Esophagus muscularis mucosa (tissue), 4 donors: ENCODE data around the gene PM20D2. TPM values are rescaled to one million over a fixed set of nuclear protein-coding genes. Genes with fewer than 3 reads are reported as not detected.
"Not testable (repeated sequence)": the region's sequence is repeated elsewhere in the genome, so short reads cannot be mapped to it uniquely, and the experiment has no call there.

ENCODE experiments used
- DNase-seq: peaks from one replicate; pipeline ENCODE4 v3.0.0-alpha.2; 2017; ENCODE audit errors: extremely low spot score
- H3K27ac ChIP-seq, 4 donors: fragments of 200-600 bp; sonication (generic); replicated peaks in 1 of 4; 1 replicate in 3 of 4; 2 replicates in 1 of 4; pipeline ENCODE4 v1.5.1; 2016 to 2019; ENCODE audit warnings: mild to moderate bottlenecking in 1 of 4
- H3K27me3 ChIP-seq, 4 donors: fragments of 200-600 bp; sonication (generic); one replicate each; pipeline versions ENCODE4 v1.5.1 to v1.6.0; 2016 to 2019
- H3K36me3 ChIP-seq, 4 donors: fragments of 200-600 bp; sonication (generic); one replicate each; pipeline ENCODE4 v1.5.1; 2016 to 2019
- H3K4me1 ChIP-seq, 4 donors: fragments of 200-600 bp; sonication (generic); one replicate each; pipeline ENCODE4 v1.5.1; 2016 to 2019
- H3K4me3 ChIP-seq, 4 donors: fragments of 200-600 bp; sonication (generic); 1 replicate in 2 of 4; 2 replicates in 2 of 4; pipeline ENCODE4 v1.5.1; 2016 to 2019; ENCODE audit warnings: mild to moderate bottlenecking in 4 of 4, moderate library complexity in 1 of 4
- H3K9me3 ChIP-seq, 4 donors: fragments of 200-600 bp; sonication (generic); 1 replicate in 3 of 4; 2 replicates in 1 of 4; pipeline ENCODE4 v1.5.1; 2016 to 2019
- EP300 ChIP-seq: sonication (generic); formaldehyde crosslinking; IDR thresholded peaks from one replicate; pipeline ENCODE4 v1.6.1; 2017; ENCODE audit warnings: antibody characterized with exemption
- POLR2A ChIP-seq: fragments of 450-650 bp; IDR thresholded peaks from one replicate; pipeline ENCODE4 v1.6.1; 2017; ENCODE audit warnings: antibody characterized with exemption, moderate library complexity, mild to moderate bottlenecking, low read depth
- POLR2AphosphoS5 ChIP-seq, 2 donors: sonication (generic); formaldehyde crosslinking; IDR thresholded peaks; one replicate each; pipeline ENCODE4 v1.6.1; 2017; ENCODE audit warnings: antibody characterized with exemption in 2 of 2
- WGBS: methylation state at CpG from one replicate; pipeline ENCODE4 v1.1.5; 2018; 5-methylcytosine and 5-hydroxymethylcytosine counted together
- intact Hi-C: fragments of 100-400 bp; cut with DNase I; formaldehyde crosslinking; loops from one replicate; pipeline ENCODE4 v1.15.1; 2023
- total RNA-seq, 4 donors: library from RNA; depleted of rRNA; stranded (reverse); fragments of >200 nt; gene quantifications; one replicate each; pipeline versions ENCODE4 v1.1.0 to v1.2.1, GENCODE V29; 2016
- TF ChIP-seq, protein P1 (sequence below), 3 experiments: fragments of 200-600 bp in 2 of 3; fragments of 450-650 bp in 1 of 3; sonication (generic) in 2 of 3; IDR thresholded peaks; one replicate each; pipeline ENCODE4 v1.5.1; 2017 to 2019; ENCODE audit warnings: antibody characterized with exemption in 3 of 3, mild to moderate bottlenecking in 2 of 3, moderate library complexity in 1 of 3

PM20D2 gene
- total RNA-seq, 4 donors from 2014 or later, result 14.5 to 27.6 (median 23.7) TPM

DNA sequence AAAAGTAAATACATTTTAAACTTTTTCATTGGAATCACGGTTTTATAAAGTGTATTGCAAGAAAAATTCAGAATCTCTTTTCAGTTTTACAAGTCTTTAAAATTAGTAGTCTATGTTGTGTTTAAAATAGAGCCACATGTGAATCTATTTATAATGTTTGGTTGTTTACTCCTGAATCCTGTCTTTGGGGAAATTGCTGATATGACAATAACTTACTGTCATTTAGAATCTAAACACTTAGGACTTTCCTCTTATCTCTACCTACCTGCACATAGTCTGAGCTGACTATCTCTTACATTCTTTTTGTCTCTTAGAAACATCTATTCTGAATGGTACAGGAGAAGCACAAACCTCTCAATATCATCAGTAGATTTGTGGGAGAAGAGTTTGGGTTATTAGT is 23.9 kb upstream of the PM20D2 start:
- WGBS, result 85% methylated on average over 1 of the region's 1 CpG
- DNase-seq, result no peak
- Histone ChIP-seq H3K36me3 (no peaks in the 10 kb centered on the region), H3K4me3 (no peak overlapping the region), H3K4me1 (peaks cover 0 to 15% (median 10%) of the 10 kb centered on the region in 4 donors), H3K27ac (no peak overlapping the region), H3K27me3 (no peaks in the 10 kb centered on the region), H3K9me3 (no peaks in the 10 kb centered on the region)
- TF ChIP-seq POLR2AphosphoS5 (IDR thresholded peaks at IDR 0.05), result no peak
- TF ChIP-seq EP300, result no peak
- no peak for TF ChIP-seq POLR2A
- TF ChIP-seq, protein P1, sequence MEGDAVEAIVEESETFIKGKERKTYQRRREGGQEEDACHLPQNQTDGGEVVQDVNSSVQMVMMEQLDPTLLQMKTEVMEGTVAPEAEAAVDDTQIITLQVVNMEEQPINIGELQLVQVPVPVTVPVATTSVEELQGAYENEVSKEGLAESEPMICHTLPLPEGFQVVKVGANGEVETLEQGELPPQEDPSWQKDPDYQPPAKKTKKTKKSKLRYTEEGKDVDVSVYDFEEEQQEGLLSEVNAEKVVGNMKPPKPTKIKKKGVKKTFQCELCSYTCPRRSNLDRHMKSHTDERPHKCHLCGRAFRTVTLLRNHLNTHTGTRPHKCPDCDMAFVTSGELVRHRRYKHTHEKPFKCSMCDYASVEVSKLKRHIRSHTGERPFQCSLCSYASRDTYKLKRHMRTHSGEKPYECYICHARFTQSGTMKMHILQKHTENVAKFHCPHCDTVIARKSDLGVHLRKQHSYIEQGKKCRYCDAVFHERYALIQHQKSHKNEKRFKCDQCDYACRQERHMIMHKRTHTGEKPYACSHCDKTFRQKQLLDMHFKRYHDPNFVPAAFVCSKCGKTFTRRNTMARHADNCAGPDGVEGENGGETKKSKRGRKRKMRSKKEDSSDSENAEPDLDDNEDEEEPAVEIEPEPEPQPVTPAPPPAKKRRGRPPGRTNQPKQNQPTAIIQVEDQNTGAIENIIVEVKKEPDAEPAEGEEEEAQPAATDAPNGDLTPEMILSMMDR (IDR thresholded peaks at IDR 0.05), result no peak
- intact Hi-C loops, result loop anchor here (1.0 to 2.0 kb wide), 2 partner anchors 120 to 139 kb away; no protein-coding TSS in a partner anchor

DNA sequence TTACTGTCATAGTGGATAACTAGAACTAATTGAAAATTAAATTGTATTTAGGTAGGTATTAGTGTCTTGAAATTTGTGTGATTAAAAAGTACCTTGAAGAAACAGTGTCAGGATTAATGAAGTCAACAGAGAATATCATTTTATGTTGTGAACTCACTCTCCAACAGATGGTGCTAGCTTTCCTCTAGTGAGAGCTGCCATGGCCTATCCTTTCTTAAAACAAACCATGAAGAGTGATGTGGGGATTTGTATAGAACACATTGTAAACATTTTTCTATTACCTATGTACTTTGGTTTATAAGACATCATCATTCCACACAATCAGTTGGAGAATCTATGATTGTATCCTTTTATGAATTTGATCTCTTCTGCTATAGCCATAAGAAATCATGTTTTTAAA is 23.2 kb upstream of the PM20D2 start:
- no peak for TF ChIP-seq POLR2AphosphoS5 (IDR thresholded peaks at IDR 0.05)
- TF ChIP-seq EP300, result no peak
- TF ChIP-seq, protein P1 (IDR thresholded peaks at IDR 0.05), result peak; percentile 53 to 59 (median 55)
- no peak for TF ChIP-seq POLR2A
- H3K4me1 ChIP-seq, result peaks cover 0 to 11% (median 7%) of the 10 kb centered on the region in 4 donors
- no peak for DNase-seq
- H3K4me3 ChIP-seq, result no peak overlapping the region
- no peaks in the 10 kb centered on the region for H3K36me3 ChIP-seq
- H3K9me3 ChIP-seq, result no peaks in the 10 kb centered on the region
- H3K27ac ChIP-seq, result no peak overlapping the region
- intact Hi-C loops, result loop anchor here (1.0 to 2.0 kb wide), 2 partner anchors 120 to 140 kb away; no protein-coding TSS in a partner anchor
- H3K27me3 ChIP-seq, result no peaks in the 10 kb centered on the region

DNA sequence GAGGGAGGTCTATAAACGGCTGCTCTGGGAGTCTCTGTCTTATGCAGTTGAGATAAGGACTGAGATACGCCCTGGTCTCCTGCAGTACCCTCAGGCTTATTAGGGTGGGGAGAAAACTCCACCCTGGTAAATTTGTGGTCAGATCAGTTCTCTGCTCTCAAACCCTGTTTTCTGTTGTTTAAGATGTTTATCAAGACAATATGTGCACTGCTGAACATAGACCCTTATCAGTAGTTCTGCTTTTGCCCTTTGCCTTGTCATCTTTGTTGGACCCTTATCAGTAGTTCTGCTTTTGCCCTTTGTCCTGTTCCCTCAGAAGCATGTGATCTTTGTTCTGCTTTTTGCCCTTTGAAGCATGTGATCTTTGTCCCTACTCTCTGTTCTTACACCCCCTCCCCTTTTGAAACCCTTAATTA is 17.6 kb upstream of the PM20D2 start:
- H3K36me3 ChIP-seq, H3K4me1 ChIP-seq, H3K4me3 ChIP-seq, intact Hi-C loops, H3K27me3 ChIP-seq, H3K9me3 ChIP-seq, H3K27ac ChIP-seq, DNase-seq: not testable (repeated sequence)
- 78% methylated on average over 2 of the region's 2 CpGs for WGBS

DNA sequence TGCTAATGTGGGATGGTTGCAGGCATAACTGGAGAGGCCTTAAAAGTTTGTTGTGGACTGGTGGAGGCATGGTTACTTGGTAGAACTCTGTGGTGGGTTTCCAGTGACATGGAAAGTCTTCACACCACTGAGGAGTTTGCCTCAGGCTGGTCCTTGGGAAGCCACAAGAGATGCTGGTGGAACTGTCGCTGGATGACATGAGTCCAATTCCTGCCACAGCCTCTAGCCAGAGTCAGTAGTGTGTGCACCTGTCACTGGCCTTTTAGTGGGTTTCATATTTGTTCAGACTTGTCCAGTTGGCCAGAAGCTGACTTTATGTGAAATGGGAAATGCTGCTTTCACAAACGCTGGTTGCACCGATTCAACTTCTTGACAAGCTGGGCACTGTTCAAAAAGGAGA is 14.3 kb upstream of the PM20D2 start:
- H3K4me1 ChIP-seq, result no peaks in the 10 kb centered on the region
- no peak overlapping the region for H3K4me3 ChIP-seq
- TF ChIP-seq POLR2A (no peak), POLR2AphosphoS5 (IDR thresholded peaks at IDR 0.05) (no peak), EP300 (no peak)
- TF ChIP-seq, protein P1 (IDR thresholded peaks at IDR 0.05), result no peak
- intact Hi-C loops, result no loop called here
- WGBS, result 100% methylated on average over 3 of the region's 3 CpGs
- DNase-seq, result no peak
- no peaks in the 10 kb centered on the region for H3K36me3 ChIP-seq
- no peaks in the 10 kb centered on the region for H3K9me3 ChIP-seq
- H3K27ac ChIP-seq, result no peak overlapping the region
- no peaks in the 10 kb centered on the region for H3K27me3 ChIP-seq

DNA sequence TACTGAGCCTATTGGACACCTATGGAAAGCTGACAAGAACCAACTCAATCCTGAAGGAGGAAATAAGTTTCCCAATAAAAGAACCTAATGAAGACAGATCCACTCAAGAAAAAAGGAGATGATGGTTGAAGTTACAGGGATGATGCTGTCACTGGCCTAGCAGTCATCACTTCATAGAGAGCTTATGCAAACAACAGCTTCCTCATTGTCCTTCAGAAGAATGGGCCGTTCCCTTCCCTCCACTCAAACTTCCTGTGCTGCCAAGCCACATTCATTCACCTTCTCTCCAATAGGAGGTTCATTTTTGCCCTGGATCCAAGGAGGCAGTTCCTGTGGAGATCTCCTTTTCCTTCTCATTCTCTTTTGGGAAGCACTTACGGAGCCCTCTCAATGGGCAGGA is 13.8 kb upstream of the PM20D2 start:
- no peak for DNase-seq
- no peaks in the 10 kb centered on the region for H3K4me1 ChIP-seq
- H3K27ac ChIP-seq, result no peak overlapping the region
- H3K9me3 ChIP-seq, result no peaks in the 10 kb centered on the region
- WGBS, result 79% methylated on average over 2 of the region's 2 CpGs
- H3K4me3 ChIP-seq, result no peak overlapping the region
- no peak for TF ChIP-seq POLR2AphosphoS5 (IDR thresholded peaks at IDR 0.05)
- TF ChIP-seq, protein P1 (IDR thresholded peaks at IDR 0.05), result no peak
- no peak for TF ChIP-seq EP300
- TF ChIP-seq POLR2A, result no peak
- intact Hi-C loops, result no loop called here
- H3K36me3 ChIP-seq, result no peaks in the 10 kb centered on the region
- H3K27me3 ChIP-seq, result no peaks in the 10 kb centered on the region
